ENCODE results near the gene GDAP2.

GRCh38 chr1:117814856-117815797 lies 114.3 kb downstream of the GDAP2 start:
- TF ChIP-seq, protein P1, sequence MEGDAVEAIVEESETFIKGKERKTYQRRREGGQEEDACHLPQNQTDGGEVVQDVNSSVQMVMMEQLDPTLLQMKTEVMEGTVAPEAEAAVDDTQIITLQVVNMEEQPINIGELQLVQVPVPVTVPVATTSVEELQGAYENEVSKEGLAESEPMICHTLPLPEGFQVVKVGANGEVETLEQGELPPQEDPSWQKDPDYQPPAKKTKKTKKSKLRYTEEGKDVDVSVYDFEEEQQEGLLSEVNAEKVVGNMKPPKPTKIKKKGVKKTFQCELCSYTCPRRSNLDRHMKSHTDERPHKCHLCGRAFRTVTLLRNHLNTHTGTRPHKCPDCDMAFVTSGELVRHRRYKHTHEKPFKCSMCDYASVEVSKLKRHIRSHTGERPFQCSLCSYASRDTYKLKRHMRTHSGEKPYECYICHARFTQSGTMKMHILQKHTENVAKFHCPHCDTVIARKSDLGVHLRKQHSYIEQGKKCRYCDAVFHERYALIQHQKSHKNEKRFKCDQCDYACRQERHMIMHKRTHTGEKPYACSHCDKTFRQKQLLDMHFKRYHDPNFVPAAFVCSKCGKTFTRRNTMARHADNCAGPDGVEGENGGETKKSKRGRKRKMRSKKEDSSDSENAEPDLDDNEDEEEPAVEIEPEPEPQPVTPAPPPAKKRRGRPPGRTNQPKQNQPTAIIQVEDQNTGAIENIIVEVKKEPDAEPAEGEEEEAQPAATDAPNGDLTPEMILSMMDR (IDR thresholded peaks at IDR 0.05) = no peak
- no peak for TF ChIP-seq POLR2AphosphoS5 (IDR thresholded peaks at IDR 0.05)
- no peak for TF ChIP-seq POLR2A (IDR thresholded peaks at IDR 0.05)

Measured in suprapubic skin (tissue), 4 donors.